GM21576 (cell line): ENCODE results near the gene SLC38A4.
"Not testable (repeated sequence)": the region's sequence is repeated elsewhere in the genome, so short reads cannot be mapped to it uniquely, and the experiment has no call there.

ENCODE experiments used
- ATAC-seq: cut with Tn5 transposase; IDR thresholded peaks from one replicate; pipeline ENCODE4 v1.9.1; 2021; ENCODE audit warnings: mild to moderate bottlenecking, moderate library complexity; ENCODE audit not compliant: unreplicated experiment

The SLC38A4 gene

GRCh38 chr12:46825591-46826414 is at the start of gene SLC38A4:
SLC38A4 (minus strand) TSS chr12:46825997; CDS start chr12:46793071, 32,926 bp downstream.
- no peak for ATAC-seq

- no peak for ATAC-seq
Measured at GRCh38 chr12:46875095-46875494, 49.3 kb upstream of the SLC38A4 start.

GRCh38 chr12:46874642-46875041 is 48.8 kb upstream of the SLC38A4 start:
- ATAC-seq, result no peak

DNA sequence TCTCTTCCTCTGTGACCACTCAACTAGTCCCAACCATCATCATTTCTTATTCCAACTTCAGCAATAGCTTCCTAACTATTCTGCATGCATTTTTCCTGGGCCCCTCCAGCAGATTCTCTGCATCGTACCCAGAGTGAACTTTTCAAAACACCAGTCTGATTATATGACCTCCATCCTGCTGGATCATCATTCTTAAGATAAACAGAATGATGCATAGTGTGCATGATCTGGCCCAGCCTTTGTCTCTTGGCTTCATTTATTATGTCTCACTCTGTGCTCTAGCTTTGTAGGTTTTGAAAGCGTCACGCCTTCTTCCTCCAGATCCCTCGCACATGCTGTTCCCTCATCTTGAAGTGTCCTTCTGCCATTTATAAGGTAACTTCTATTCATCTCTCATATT is 46.3 kb upstream of the SLC38A4 start:
- ATAC-seq, result no peak

DNA sequence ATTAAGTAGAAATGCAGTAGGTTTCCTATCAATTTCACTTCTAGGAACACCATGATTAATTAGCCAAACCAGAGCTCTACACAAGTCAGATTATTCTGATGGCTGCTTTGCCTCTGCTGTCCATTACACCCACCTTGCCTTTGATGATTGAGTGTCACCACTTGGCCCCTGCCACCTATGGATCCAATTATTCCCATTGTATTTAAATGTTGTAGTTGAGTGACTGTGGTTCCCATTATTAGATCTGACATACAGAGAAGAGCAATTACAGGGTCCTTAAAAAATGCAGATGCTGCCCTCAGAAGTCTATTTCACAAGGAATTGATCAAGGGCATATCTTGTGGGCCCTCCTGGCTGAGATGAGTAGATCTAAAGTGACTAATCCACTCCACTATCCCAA is 39.5 kb upstream of the SLC38A4 start:
- ATAC-seq, result no peak

GRCh38 chr12:46858368-46858767 is 32.6 kb upstream of the SLC38A4 start:
- no peak for ATAC-seq

DNA sequence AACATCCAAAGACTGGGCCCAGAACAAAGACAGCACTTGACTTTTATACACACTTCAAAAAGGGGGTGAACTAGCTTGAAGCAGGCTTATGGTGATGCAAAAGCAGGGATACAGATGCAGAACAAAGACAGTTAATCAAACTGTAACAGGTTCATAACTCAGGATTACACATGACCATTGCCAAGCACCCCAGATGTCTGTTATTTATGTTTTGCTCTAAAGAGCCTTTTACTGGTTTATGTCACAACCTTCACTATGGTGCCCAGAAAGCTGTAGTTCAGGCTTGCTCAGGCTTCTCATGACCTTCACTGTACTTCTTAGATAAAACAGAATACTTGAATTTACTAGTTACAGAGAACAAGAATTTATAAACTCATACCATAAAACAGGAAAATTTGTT is 31.7 kb upstream of the SLC38A4 start:
- ATAC-seq, result no peak

- no peak for ATAC-seq
Measured at GRCh38 chr12:46855760-46856159, 30.0 kb upstream of the SLC38A4 start.

DNA sequence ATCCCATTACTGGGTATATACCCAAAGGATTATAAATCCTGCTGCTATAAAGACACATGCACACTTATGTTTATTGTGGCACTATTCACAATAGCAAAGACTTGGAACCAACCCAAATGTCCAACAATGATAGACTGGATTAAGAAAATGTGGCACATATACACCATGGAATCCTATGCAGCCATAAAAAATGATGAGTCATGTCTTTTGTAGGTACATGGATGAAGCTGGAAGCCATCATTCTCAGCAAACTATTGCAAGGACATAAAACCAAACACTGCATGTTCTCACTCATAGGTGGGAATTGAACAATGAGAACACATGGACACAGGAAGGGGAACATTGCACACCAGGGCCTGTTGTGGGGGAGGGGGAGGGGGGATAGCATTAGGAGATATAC is 28.4 kb upstream of the SLC38A4 start:
- ATAC-seq, result not testable (repeated sequence)

GRCh38 chr12:46848792-46849191 is 23.0 kb upstream of the SLC38A4 start:
- ATAC-seq, result not testable (repeated sequence)

GRCh38 chr12:46847001-46847400 is 21.2 kb upstream of the SLC38A4 start:
- ATAC-seq, result no peak

DNA sequence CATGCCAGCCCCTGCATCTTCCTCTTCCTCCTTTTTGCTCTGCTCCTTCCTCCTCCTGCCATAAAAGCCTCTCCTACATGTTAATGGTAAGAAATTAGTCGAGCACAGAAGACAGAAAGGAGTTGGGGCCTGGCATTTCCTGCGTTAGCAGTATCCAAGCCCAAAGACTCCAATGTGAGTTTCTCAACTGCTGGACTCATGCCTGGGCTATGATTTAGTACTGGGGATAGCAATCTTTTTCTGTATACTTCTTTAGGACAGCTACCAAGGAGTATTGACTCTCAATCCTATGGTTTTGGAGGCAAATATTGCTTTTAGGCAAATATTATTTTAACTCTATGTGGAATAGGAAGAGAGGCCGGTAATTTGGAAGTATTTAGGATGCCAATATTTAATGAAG is 18.0 kb upstream of the SLC38A4 start:
- ATAC-seq, result no peak

- ATAC-seq, result no peak
Measured at GRCh38 chr12:46841891-46842290, 16.1 kb upstream of the SLC38A4 start.

GRCh38 chr12:46839964-46840363 is 14.2 kb upstream of the SLC38A4 start:
- ATAC-seq, result no peak

DNA sequence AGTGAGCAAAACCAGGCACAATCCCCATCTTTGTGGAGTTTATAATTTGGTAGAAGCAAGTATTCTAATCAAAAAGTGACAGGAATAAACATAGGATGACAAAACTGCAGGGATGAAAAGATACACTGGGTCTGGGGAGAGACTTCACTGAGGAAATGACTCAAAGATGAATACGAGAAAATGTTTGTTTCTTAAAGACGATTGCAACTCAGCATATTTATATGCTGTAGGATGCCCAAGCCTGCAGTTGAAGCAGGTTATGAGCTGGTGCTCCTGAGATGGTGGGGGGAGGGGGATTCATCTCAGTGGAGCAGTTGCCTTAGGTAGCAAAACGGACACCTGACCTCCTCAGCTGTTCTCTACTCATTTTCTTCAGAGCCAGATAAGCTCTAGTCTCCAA is 13.4 kb upstream of the SLC38A4 start:
- ATAC-seq, result no peak

DNA sequence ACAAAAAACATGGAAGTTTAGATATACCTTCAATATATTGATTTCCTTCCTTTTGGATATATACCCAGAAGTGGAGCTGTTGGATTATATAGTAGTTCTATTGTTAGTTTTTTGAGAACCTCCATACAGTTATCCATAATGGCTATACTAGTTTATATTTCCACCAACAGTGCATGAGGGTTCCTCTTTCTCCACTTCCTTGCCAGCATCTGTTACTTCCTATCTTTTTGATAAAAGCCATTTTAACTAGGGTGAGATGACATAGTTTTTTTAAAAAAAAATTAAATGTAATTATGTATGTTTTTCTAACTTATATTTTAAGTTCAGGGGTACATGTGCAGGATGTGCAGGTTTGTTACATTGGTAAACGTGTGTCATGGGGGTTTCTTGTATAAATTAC is 10.0 kb upstream of the SLC38A4 start:
- no peak for ATAC-seq

- no peak for ATAC-seq
Measured at GRCh38 chr12:46832130-46832704, 6.4 kb upstream of the SLC38A4 start.

- no peak for ATAC-seq
Measured at GRCh38 chr12:46831335-46832129, 5.7 kb upstream of the SLC38A4 start.

- no peak for ATAC-seq
Measured at GRCh38 chr12:46830731-46831334, 5.0 kb upstream of the SLC38A4 start.

GRCh38 chr12:46824709-46825108 is 1.1 kb downstream of the SLC38A4 start:
- no peak for ATAC-seq

DNA sequence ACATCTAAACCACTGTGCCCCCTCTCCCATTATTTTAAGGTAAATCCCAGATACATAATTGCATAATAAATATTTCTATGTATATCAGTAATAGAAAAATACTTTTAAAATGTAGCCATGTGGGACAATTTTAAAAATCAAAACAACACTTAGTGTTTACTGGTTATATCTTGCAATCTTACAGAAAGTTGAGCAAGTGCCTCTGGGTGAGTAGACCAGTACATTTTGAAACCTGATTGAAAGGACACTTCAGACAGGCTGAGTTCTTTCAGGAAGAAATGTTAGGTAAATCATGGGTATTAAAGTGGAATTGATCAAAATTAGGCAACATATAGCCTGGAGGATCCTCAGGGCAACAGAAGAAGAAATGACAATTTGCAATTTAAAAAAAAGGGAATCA is 7.2 kb downstream of the SLC38A4 start:
- ATAC-seq, result no peak
